Prostate gland (tissue), 2 donors: ENCODE data around the gene SLC35F2. TPM values are rescaled to one million over a fixed set of nuclear protein-coding genes. Genes with fewer than 3 reads are reported as not detected.
A peak's percentile ranks its signal among the peaks of the same experiment; 100 is the strongest.

Experiments used
- DNase-seq: peaks from one replicate; pipeline ENCODE4 v3.0.0-alpha.2; 2019; ENCODE audit warnings: low spot score
- H3K27ac ChIP-seq, 2 donors: fragments of 200-600 bp; sonication (generic); 2 replicates each; pipeline ENCODE4 v1.5.1; 2017 to 2019
- H3K27me3 ChIP-seq: fragments of 200-600 bp; sonication (generic); replicated peaks from 2 replicates; pipeline ENCODE4 v1.5.1; 2019; ENCODE audit not compliant: insufficient read depth
- H3K36me3 ChIP-seq, 2 donors: fragments of 200-600 bp; sonication (generic); 1 replicate in 1 of 2; 2 replicates in 1 of 2; pipeline versions ENCODE4 v1.5.1 to v1.8.1; 2017 to 2019
- H3K4me1 ChIP-seq: fragments of 200-600 bp; sonication (generic); replicated peaks from 2 replicates; pipeline ENCODE4 v1.5.1; 2019
- H3K4me3 ChIP-seq, 2 donors: fragments of 200-600 bp; sonication (generic); 2 replicates each; pipeline ENCODE4 v1.5.1; 2017 to 2019
- H3K9me3 ChIP-seq: fragments of 200-600 bp; sonication (generic); 2 replicates; pipeline ENCODE4 v1.5.1; 2017
- POLR2A ChIP-seq: fragments of 450-650 bp; IDR thresholded peaks from one replicate; pipeline ENCODE4 v1.6.1; 2016; ENCODE audit warnings: antibody characterized with exemption, mild to moderate bottlenecking
- POLR2AphosphoS5 ChIP-seq: sonication (generic); formaldehyde crosslinking; IDR thresholded peaks from one replicate; pipeline ENCODE4 v1.6.1; 2017; ENCODE audit warnings: antibody characterized with exemption
- WGBS: methylation state at CpG from one replicate; pipeline ENCODE4 v1.1.5; 2018; 5-methylcytosine and 5-hydroxymethylcytosine counted together
- intact Hi-C: fragments of 100-400 bp; cut with DNase I; formaldehyde crosslinking; loops from one replicate; pipeline ENCODE4 v1.14.2; 2022
- total RNA-seq, 2 donors: library from RNA; depleted of rRNA; stranded (reverse); fragments of >200 nt; gene quantifications; one replicate each; pipeline ENCODE4 v1.1.0, GENCODE V29; 2016
- TF ChIP-seq, protein P1 (sequence below), 4 experiments: fragments of 200-600 bp in 2 of 4; fragments of 450-650 bp in 2 of 4; sonication (generic) in 2 of 4; IDR thresholded peaks; 1 replicate in 3 of 4; 2 replicates in 1 of 4; pipeline ENCODE4 v1.5.1; 2016 to 2019; ENCODE audit warnings: antibody characterized with exemption in 4 of 4, mild to moderate bottlenecking in 2 of 4, moderate library complexity in 2 of 4

SLC35F2 gene
- total RNA-seq, 2 donors from 2014 or later = 21.6 to 41.9 TPM

DNA sequence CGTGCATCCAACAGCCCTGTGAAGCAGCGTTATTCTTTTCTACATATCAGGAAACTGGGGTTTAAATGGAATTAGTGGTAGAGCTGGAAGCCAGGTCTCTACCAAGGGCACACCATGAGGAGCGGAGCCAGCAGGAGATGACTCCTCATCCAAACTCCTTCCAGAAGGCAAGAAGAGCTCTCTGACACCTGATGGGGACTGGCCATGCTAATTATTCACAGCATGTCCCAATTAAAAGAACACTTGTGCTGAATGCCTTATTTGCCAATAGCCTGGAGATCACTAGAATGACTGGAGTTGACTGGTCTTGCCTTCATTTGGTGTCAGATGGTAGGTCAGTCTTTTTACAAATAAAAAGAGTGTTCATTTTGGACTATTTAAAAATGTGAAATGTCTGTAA, 113.9 kb downstream of the SLC35F2 start:
- no peak for TF ChIP-seq POLR2A
- TF ChIP-seq, protein P1, sequence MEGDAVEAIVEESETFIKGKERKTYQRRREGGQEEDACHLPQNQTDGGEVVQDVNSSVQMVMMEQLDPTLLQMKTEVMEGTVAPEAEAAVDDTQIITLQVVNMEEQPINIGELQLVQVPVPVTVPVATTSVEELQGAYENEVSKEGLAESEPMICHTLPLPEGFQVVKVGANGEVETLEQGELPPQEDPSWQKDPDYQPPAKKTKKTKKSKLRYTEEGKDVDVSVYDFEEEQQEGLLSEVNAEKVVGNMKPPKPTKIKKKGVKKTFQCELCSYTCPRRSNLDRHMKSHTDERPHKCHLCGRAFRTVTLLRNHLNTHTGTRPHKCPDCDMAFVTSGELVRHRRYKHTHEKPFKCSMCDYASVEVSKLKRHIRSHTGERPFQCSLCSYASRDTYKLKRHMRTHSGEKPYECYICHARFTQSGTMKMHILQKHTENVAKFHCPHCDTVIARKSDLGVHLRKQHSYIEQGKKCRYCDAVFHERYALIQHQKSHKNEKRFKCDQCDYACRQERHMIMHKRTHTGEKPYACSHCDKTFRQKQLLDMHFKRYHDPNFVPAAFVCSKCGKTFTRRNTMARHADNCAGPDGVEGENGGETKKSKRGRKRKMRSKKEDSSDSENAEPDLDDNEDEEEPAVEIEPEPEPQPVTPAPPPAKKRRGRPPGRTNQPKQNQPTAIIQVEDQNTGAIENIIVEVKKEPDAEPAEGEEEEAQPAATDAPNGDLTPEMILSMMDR (IDR thresholded peaks at IDR 0.05) = no peak
- TF ChIP-seq POLR2AphosphoS5 = no peak
- Histone ChIP-seq H3K27me3 (no peaks in the 10 kb centered on the region), H3K4me1 (no peaks in the 10 kb centered on the region), H3K27ac (no peak overlapping the region), H3K4me3 (no peak overlapping the region), H3K36me3 (no peaks in the 10 kb centered on the region), H3K9me3 (no peaks in the 10 kb centered on the region)
- intact Hi-C loops = no loop called here
- 63% methylated on average over 3 of the region's 3 CpGs for WGBS
- DNase-seq = no peak

DNA sequence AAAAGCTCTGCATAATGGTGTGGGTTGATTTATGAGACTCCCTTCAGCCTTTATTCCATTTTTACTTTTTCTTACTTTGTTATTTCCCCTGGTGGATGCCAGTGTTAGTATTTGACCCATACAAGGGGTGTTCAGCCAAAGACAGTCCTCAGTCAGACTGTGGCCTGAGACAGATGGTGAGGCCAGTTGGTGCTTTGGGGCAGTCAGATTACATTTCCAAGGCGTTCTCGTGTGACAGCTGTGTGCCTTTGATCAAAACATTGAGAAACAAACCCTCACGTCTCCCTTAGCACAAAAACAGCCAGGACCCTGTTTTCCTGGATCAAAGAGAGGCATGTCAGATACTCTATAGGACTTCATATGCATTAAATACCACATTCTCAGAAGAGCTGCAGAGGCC, 115.4 kb downstream of the SLC35F2 start:
- TF ChIP-seq POLR2A (no peak), POLR2AphosphoS5 (no peak)
- TF ChIP-seq, protein P1 (IDR thresholded peaks at IDR 0.05) = no peak
- 28% methylated on average over 3 of the region's 3 CpGs for WGBS
- Histone ChIP-seq H3K4me1 (no peaks in the 10 kb centered on the region), H3K4me3 (no peak overlapping the region), H3K27me3 (no peaks in the 10 kb centered on the region), H3K36me3 (no peaks in the 10 kb centered on the region), H3K27ac (no peak overlapping the region), H3K9me3 (no peaks in the 10 kb centered on the region)
- intact Hi-C loops = no loop called here
- DNase-seq = no peak

DNA sequence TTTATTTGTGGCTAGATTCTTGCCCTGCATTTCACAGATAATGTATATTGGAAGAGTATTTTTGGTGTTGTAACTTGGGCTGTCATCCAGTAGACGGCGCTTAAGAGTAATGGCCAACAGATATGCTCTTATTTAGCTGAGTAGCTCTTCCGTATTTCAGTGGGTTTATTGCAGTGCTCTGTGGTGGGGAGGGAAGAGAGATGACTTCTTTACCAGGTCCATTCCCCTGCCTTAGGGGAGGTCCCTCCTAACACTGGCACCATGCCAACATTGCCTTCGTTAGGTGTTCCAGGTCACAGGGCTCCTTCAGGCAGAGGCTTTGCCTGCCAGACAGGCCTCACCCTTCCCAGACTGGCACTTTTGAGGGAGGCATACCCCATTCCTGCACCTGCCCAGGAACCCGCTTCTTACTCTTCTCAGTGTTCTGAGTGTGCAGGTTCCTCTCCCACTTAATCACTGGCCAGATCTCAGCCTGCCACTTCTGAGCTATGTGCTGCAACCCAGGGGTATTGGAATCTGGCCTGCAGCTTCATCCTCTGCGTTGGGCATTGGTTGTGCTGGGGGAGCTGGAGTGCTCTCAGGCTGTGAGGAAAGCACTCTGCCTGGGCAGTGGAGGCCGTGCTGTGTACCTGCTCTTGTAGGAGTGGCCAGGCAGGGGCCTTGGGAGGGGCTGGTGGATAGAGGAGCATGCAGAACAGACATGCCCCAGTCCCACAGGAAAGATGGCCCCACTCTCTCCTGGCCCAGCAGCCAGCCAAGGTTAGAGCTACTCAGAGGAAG, 117.4 kb downstream of the SLC35F2 start:
- TF ChIP-seq, protein P1 (IDR thresholded peaks at IDR 0.05) = peak in 3 of 4 experiments; percentile 30 to 59 (median 50)
- TF ChIP-seq POLR2A = no peak
- DNase-seq = peak; percentile 4
- WGBS = 49% methylated on average over 7 of the region's 7 CpGs

More for the DNA sequence above, 117.4 kb downstream of the SLC35F2 start:
- H3K27me3 ChIP-seq = no peaks in the 10 kb centered on the region
- intact Hi-C loops = no loop called here
- H3K4me3 ChIP-seq = no peak overlapping the region
- no peaks in the 10 kb centered on the region for H3K36me3 ChIP-seq
- H3K9me3 ChIP-seq = no peaks in the 10 kb centered on the region
- H3K27ac ChIP-seq = no peak overlapping the region
- H3K4me1 ChIP-seq = no peaks in the 10 kb centered on the region

Other genes starting within 250 kb of the SLC35F2 start
- 1 to 10 TPM in 1 of 2 donors, not detected in 1; 9.1 TPM for gene SLN, start 146.7 kb downstream of the SLC35F2 start, total RNA-seq
- under 1 TPM; 0.87 to 0.97 TPM for gene RAB39A, start 69.7 kb upstream of the SLC35F2 start, total RNA-seq
- gene CUL5, start 150.1 kb upstream of the SLC35F2 start, total RNA-seq = 10 to 100 TPM; 28.1 to 46.4 TPM